Spleen (tissue), 7 donors: Measurements from ENCODE around the gene TRIO.

Experiments used
- POLR2A ChIP-seq, 3 donors: fragments of 450-650 bp; IDR thresholded peaks; one replicate each; pipeline ENCODE4 v1.5.1; 2017; ENCODE audit warnings: antibody characterized with exemption in 3 of 3, mild to moderate bottlenecking in 1 of 3
- POLR2AphosphoS5 ChIP-seq, 3 donors: sonication (generic); formaldehyde crosslinking; IDR thresholded peaks; one replicate each; pipeline ENCODE4 v1.5.1; 2017; ENCODE audit warnings: antibody characterized with exemption in 3 of 3
- TF ChIP-seq, protein P1 (sequence below), 11 experiments: fragments of 200-600 bp in 7 of 11; fragments of 450-650 bp in 4 of 11; sonication (generic) in 4 of 11; IDR thresholded peaks in 8 of 11; conservative IDR thresholded peaks in 3 of 11; 1 replicate in 7 of 11; 2 replicates in 4 of 11; pipeline versions ENCODE4 v1.4.0 to v1.8.0; 2016 to 2021; ENCODE audit warnings: antibody characterized with exemption in 11 of 11, inconsistent platforms in 4 of 11, mild to moderate bottlenecking in 1 of 11
- donor health status: DM: no; HTN: no; CAD: no; lungs with moderate emphysema.
- donor health status: DM: no; HTN: no; CAD: no.
- donor health status: DM: no; HTN: no; CAD: no.

DNA sequence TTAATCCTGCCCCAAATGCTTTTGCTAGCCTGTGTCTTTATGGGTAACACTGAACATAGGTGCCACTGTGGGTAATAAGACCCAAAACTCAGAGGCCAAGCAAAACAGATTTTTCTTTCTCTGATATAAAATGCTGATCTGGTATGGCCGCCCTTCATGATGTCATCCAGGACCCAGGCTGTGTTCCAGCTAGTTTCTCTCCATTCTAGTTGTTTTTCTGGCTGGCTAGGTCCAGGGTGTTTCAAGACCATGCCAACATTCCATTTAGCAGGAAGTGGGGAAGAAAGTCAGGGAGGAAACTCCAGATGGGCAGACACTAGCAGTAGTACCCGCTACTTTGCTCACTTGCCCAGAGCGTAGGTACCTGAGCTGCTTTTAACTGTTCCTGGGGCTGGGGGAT is 254.6 kb downstream of the TRIO start:
- TF ChIP-seq, protein P1, sequence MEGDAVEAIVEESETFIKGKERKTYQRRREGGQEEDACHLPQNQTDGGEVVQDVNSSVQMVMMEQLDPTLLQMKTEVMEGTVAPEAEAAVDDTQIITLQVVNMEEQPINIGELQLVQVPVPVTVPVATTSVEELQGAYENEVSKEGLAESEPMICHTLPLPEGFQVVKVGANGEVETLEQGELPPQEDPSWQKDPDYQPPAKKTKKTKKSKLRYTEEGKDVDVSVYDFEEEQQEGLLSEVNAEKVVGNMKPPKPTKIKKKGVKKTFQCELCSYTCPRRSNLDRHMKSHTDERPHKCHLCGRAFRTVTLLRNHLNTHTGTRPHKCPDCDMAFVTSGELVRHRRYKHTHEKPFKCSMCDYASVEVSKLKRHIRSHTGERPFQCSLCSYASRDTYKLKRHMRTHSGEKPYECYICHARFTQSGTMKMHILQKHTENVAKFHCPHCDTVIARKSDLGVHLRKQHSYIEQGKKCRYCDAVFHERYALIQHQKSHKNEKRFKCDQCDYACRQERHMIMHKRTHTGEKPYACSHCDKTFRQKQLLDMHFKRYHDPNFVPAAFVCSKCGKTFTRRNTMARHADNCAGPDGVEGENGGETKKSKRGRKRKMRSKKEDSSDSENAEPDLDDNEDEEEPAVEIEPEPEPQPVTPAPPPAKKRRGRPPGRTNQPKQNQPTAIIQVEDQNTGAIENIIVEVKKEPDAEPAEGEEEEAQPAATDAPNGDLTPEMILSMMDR (IDR thresholded peaks at IDR 0.05 in 8 of 11, conservative IDR thresholded peaks at IDR 0.05 in 3 of 11): no peak
- no peak for TF ChIP-seq POLR2A (IDR thresholded peaks at IDR 0.05)
- no peak for TF ChIP-seq POLR2AphosphoS5 (IDR thresholded peaks at IDR 0.05)
